Endodermal cell (in vitro differentiated cells): ENCODE measurements around the gene PTMA. TPM values are rescaled to one million over a fixed set of nuclear protein-coding genes. Genes with fewer than 3 reads are reported as not detected.

Experiments used
- DNase-seq: peaks from one replicate; pipeline ENCODE4 v3.0.0-alpha.2; 2017
- H3K27ac ChIP-seq: 2 replicates; pipeline ENCODE4 v1.5.1; 2013; ENCODE audit warnings: mild to moderate bottlenecking, low read depth, low read length, moderate library complexity
- H3K27me3 ChIP-seq: 2 replicates; pipeline ENCODE4 v1.6.1; 2013; ENCODE audit warnings: mild to moderate bottlenecking, low read length, moderate library complexity; ENCODE audit not compliant: insufficient read depth, control insufficient read depth, poor library complexity, severe bottlenecking
- H3K36me3 ChIP-seq: 2 replicates; pipeline ENCODE4 v1.7.0; 2013; ENCODE audit warnings: mild to moderate bottlenecking, low read length, moderate library complexity; ENCODE audit not compliant: control insufficient read depth, insufficient read depth
- H3K4me1 ChIP-seq: one replicate; pipeline ENCODE4 v1.7.0; 2013; ENCODE audit warnings: low read length; ENCODE audit not compliant: control insufficient read depth, insufficient read depth
- H3K4me3 ChIP-seq: 2 replicates; pipeline ENCODE4 v1.5.1; 2013; ENCODE audit warnings: mild to moderate bottlenecking, low read length, moderate library complexity
- H3K9ac ChIP-seq: 2 replicates; pipeline ENCODE4 v1.6.1; 2013; ENCODE audit warnings: mild to moderate bottlenecking, low read length, moderate library complexity; ENCODE audit not compliant: poor library complexity, severe bottlenecking; ENCODE audit errors: extremely low read depth
- H3K9me3 ChIP-seq: 2 replicates; pipeline ENCODE4 v1.6.1; 2013; ENCODE audit warnings: mild to moderate bottlenecking, low read length, moderate library complexity; ENCODE audit not compliant: control insufficient read depth
- H3K27ac Mint-ChIP-seq: 2 replicates; pipeline ENCODE4 v1.8.0; 2020; ENCODE audit warnings: mixed read lengths
- H3K27me3 Mint-ChIP-seq: 2 replicates; pipeline ENCODE4 v1.8.0; 2021; ENCODE audit warnings: mild to moderate bottlenecking, mixed read lengths; ENCODE audit not compliant: insufficient read depth
- H3K36me3 Mint-ChIP-seq: 2 replicates; pipeline ENCODE4 v1.8.0; 2020; ENCODE audit warnings: low read depth, mixed read lengths
- H3K4me1 Mint-ChIP-seq: 2 replicates; pipeline ENCODE4 v1.8.0; 2020; ENCODE audit warnings: mixed read lengths
- H3K4me3 Mint-ChIP-seq: 2 replicates; pipeline ENCODE4 v1.8.0; 2020; ENCODE audit warnings: mild to moderate bottlenecking, moderate library complexity, mixed read lengths
- H3K9me3 Mint-ChIP-seq: 2 replicates; pipeline ENCODE4 v1.8.0; 2020; ENCODE audit warnings: mild to moderate bottlenecking, mixed read lengths
- CTCF ChIP-seq: fragments of 200-600 bp; sonication (generic); conservative IDR thresholded peaks from 2 replicates; pipeline ENCODE4 v1.5.0; 2021; ENCODE audit warnings: antibody characterized with exemption, mild to moderate bottlenecking
- WGBS, 2 experiments: methylation state at CpG; one replicate each; pipeline versions ENCODE4 v1.1.5 to v1.1.7; 2013; ENCODE audit warnings: missing lambda C conversion rate in 2 of 2, mixed read lengths in 1 of 2; ENCODE audit not compliant: insufficient coverage in 1 of 2, insufficient read length in 1 of 2; 5-methylcytosine and 5-hydroxymethylcytosine counted together
- total RNA-seq, 2 donors: library from RNA; stranded (reverse); fragmentation: NEBNext Ultra II Directional in 1 of 2; extraction: Animal tissue kit (Norgen Biotek cat#: 25700) in 1 of 2; gene quantifications; 2 replicates in 1 of 2; 3 replicates in 1 of 2; pipeline ENCODE4 v1.2.1, GENCODE V29; 2021

PTMA gene
- total RNA-seq, 2 donors from 2014 or later, result 1,233 to 1,450 TPM

- no peaks in the 10 kb centered on the region for H3K36me3 ChIP-seq
- H3K4me3 ChIP-seq, result no peak overlapping the region
- no peaks in the 10 kb centered on the region for H3K27me3 ChIP-seq
- DNase-seq, result no peak
- no peak overlapping the region for H3K4me3 Mint-ChIP-seq
- no peak overlapping the region for H3K27ac ChIP-seq
- no peaks in the 10 kb centered on the region for H3K27me3 Mint-ChIP-seq
- peaks cover 2% of the 10 kb centered on the region for H3K36me3 Mint-ChIP-seq
- WGBS, 2 experiments, result 90 to 95% methylated on average over 8 of the region's 8 CpGs
- H3K4me1 Mint-ChIP-seq, result peaks cover 4% of the 10 kb centered on the region
- no peaks in the 10 kb centered on the region for H3K9me3 Mint-ChIP-seq
- no peaks in the 10 kb centered on the region for H3K4me1 ChIP-seq
- no peaks in the 10 kb centered on the region for H3K9me3 ChIP-seq
- peak; percentile 9 for TF ChIP-seq CTCF
- no peak overlapping the region for H3K9ac ChIP-seq
- no peak overlapping the region for H3K27ac Mint-ChIP-seq
These were observed 13.0 kb downstream of the PTMA start for GRCh38 chr2:231720987-231721966.

GRCh38 chr2:231722721-231723307 is 14.5 kb downstream of the PTMA start:
- no peak for TF ChIP-seq CTCF
- Mint-ChIP-seq H3K27ac (no peak overlapping the region), H3K27me3 (no peaks in the 10 kb centered on the region), H3K36me3 (no peaks in the 10 kb centered on the region), H3K4me3 (no peak overlapping the region), H3K9me3 (no peaks in the 10 kb centered on the region), H3K4me1 (peaks cover 6% of the 10 kb centered on the region)
- Histone ChIP-seq H3K36me3 (no peaks in the 10 kb centered on the region), H3K27me3 (no peaks in the 10 kb centered on the region), H3K4me3 (no peak overlapping the region), H3K9me3 (no peaks in the 10 kb centered on the region), H3K9ac (no peak overlapping the region), H3K4me1 (no peaks in the 10 kb centered on the region), H3K27ac (no peak overlapping the region)
- WGBS, 2 experiments, result 86 to 88% methylated on average over 5 to 8 of the region's 8 CpGs
- no peak for DNase-seq

- Histone ChIP-seq H3K9ac (no peak overlapping the region), H3K27ac (no peak overlapping the region), H3K4me1 (no peaks in the 10 kb centered on the region), H3K9me3 (no peaks in the 10 kb centered on the region), H3K36me3 (no peaks in the 10 kb centered on the region), H3K27me3 (no peaks in the 10 kb centered on the region), H3K4me3 (no peak overlapping the region)
- Mint-ChIP-seq H3K4me3 (no peak overlapping the region), H3K4me1 (peaks cover 6% of the 10 kb centered on the region), H3K27me3 (no peaks in the 10 kb centered on the region), H3K36me3 (no peaks in the 10 kb centered on the region), H3K27ac (no peak overlapping the region), H3K9me3 (no peaks in the 10 kb centered on the region)
- 94 to 95% methylated on average over 10 of the region's 10 CpGs for WGBS, 2 experiments
- TF ChIP-seq CTCF, result no peak
- DNase-seq, result no peak
These were observed 17.2 kb downstream of the PTMA start for GRCh38 chr2:231725476-231725875.
